Epithelial cell of esophagus (primary cell): Measurements from ENCODE around the gene HMCN1.

ENCODE experiments used
- DNase-seq: peaks from one replicate; pipeline ENCODE4 v3.0.0; 2010; ENCODE audit warnings: low read depth
- H3K4me3 ChIP-seq: 2 replicates; pipeline ENCODE4 v1.5.1; 2011; ENCODE audit warnings: mild to moderate bottlenecking, low read length, control low read depth
- CTCF ChIP-seq: IDR thresholded peaks from 2 replicates; pipeline ENCODE4 v1.5.1; 2011; ENCODE audit warnings: low read depth, mild to moderate bottlenecking, low read length, control low read depth, inconsistent platforms; ENCODE audit not compliant: insufficient read depth; ENCODE audit errors: missing control alignments

The HMCN1 gene

GRCh38 chr1:185720633-185721272, 13.4 kb upstream of the HMCN1 start:
- DNase-seq, result peak; percentile 56
- TF ChIP-seq CTCF, result peak; percentile 49
- no peak overlapping the region for H3K4me3 ChIP-seq

DNA sequence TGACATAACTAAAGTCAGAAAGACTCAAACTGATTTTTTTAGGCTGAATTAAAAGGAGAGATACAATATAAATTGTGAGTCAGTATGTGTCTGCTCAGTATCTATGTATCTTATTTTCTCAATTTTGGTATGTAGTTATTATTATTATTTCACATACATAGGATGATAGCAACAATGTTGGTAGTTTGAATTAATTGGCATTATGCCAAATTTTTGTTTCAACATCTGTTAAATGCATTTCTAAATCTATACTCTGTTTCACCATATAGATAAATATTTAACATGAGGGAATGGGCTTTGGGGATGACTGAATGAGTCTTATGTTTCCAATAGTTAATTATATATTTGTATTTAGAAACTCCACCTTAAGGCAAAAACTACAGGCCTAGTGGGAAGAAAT, 12.6 kb upstream of the HMCN1 start:
- H3K4me3 ChIP-seq, result no peak overlapping the region
- DNase-seq, result no peak
- TF ChIP-seq CTCF, result no peak

DNA sequence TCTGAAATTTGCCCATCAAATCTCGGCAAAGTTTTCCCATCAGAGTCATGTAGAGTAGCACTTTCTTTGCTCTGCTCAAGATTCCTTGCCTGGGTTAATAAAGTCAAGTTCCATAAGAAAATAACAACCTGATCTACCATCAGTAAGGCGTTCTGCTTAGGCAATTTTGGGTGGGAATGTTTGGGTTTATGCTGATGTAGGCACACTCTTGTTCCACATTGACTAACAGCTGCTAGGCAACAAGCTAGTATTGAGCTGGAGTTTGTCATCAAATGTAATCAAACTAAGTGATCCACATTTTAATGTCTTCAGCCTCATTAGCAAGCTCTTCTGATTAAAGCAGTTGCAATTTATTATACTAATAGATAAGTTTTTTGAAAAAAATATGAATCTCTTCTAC, 12.1 kb upstream of the HMCN1 start:
- H3K4me3 ChIP-seq, result no peak overlapping the region
- no peak for DNase-seq
- no peak for TF ChIP-seq CTCF

- TF ChIP-seq CTCF, result no peak
- no peak overlapping the region for H3K4me3 ChIP-seq
- DNase-seq, result no peak
These were observed 6.5 kb upstream of the HMCN1 start for GRCh38 chr1:185727726-185728125.

DNA sequence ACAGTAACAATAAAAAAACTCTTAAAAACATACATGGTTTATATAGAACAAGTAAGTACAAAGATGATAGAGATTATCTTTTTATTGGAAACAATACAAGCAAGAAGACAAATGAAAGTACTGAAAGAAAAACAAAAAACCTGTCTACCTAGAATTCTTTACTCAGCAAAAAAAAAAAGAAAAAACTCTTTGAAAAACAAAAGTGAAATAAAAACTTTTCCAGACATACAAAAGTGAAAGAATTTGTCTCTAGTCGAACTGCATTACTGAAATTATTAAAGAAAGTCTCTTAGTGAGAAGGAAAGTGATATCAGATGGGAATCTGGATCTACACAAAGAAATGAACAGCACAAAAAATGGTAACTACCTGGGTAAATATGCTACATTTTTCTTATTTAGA, 2.7 kb upstream of the HMCN1 start:
- DNase-seq, result no peak
- no peak overlapping the region for H3K4me3 ChIP-seq
- TF ChIP-seq CTCF, result no peak

GRCh38 chr1:185732951-185733350, 1.2 kb upstream of the HMCN1 start:
- TF ChIP-seq CTCF, result no peak
- DNase-seq, result no peak
- H3K4me3 ChIP-seq, result no peak overlapping the region
